WERI-Rb-1 (cell line): ENCODE results near the gene PHGDH.

ENCODE experiments used
- DNase-seq: peaks from one replicate; pipeline ENCODE4 v3.0.0-alpha.2; 2020
- H3K27ac ChIP-seq: fragments of 250-450 bp; sonication (Bioruptor Pico); 2 replicates; pipeline ENCODE4 v1.5.1; 2020; ENCODE audit warnings: mild to moderate bottlenecking, moderate library complexity
- H3K27me3 ChIP-seq: fragments of 250-450 bp; sonication (Bioruptor Pico); 2 replicates; pipeline ENCODE4 v1.5.1; 2021; ENCODE audit warnings: mild to moderate bottlenecking, low read depth, moderate library complexity; ENCODE audit not compliant: insufficient read depth, severe bottlenecking
- H3K36me3 ChIP-seq: fragments of 250-450 bp; sonication (Bioruptor Pico); 2 replicates; pipeline ENCODE4 v1.5.1; 2020; ENCODE audit warnings: mild to moderate bottlenecking, moderate library complexity
- H3K4me3 ChIP-seq: 2 replicates; pipeline ENCODE4 v1.5.1; 2011; ENCODE audit warnings: low read depth, mild to moderate bottlenecking, control low read depth, low read length
- H3K9me3 ChIP-seq: fragments of 250-450 bp; sonication (Bioruptor Pico); 2 replicates; pipeline ENCODE4 v1.5.1; 2021; ENCODE audit warnings: mild to moderate bottlenecking, moderate library complexity; ENCODE audit not compliant: severe bottlenecking
- CTCF ChIP-seq: IDR thresholded peaks from 2 replicates; pipeline ENCODE4 v1.5.1; 2011; ENCODE audit warnings: low read depth, mild to moderate bottlenecking, control low read depth, inconsistent platforms, low read length

The PHGDH gene

GRCh38 chr1:119739150-119739549 is 27.4 kb downstream of the PHGDH start:
- Histone ChIP-seq H3K36me3 (peaks cover 22% of the 10 kb centered on the region), H3K27ac (no peak overlapping the region), H3K27me3 (no peaks in the 10 kb centered on the region), H3K9me3 (no peaks in the 10 kb centered on the region), H3K4me3 (no peak overlapping the region)
- no peak for TF ChIP-seq CTCF
- no peak for DNase-seq

GRCh38 chr1:119740261-119740660 is 28.5 kb downstream of the PHGDH start:
- H3K27me3 ChIP-seq = no peaks in the 10 kb centered on the region

GRCh38 chr1:119740896-119741780 is 29.4 kb downstream of the PHGDH start:
- Histone ChIP-seq H3K27me3 (no peaks in the 10 kb centered on the region), H3K9me3 (no peaks in the 10 kb centered on the region), H3K27ac (no peak overlapping the region), H3K36me3 (peaks cover 18% of the 10 kb centered on the region), H3K4me3 (no peak overlapping the region)
- TF ChIP-seq CTCF = no peak
- no peak for DNase-seq

More at GRCh38 chr1:119740261-119740660, 28.5 kb downstream of the PHGDH start:
- H3K36me3 ChIP-seq = peaks cover 22% of the 10 kb centered on the region
- H3K4me3 ChIP-seq = no peak overlapping the region
- H3K27ac ChIP-seq = no peak overlapping the region
- DNase-seq = no peak
- no peaks in the 10 kb centered on the region for H3K9me3 ChIP-seq
- TF ChIP-seq CTCF = no peak

- Histone ChIP-seq H3K36me3 (0 out of 2 replicates have a peak, but pooled peaks cover 9% of the 10 kb centered on the region), H3K27ac (no peak overlapping the region), H3K4me3 (no peak overlapping the region), H3K9me3 (no peaks in the 10 kb centered on the region), H3K27me3 (no peaks in the 10 kb centered on the region)
- TF ChIP-seq CTCF = no peak
- DNase-seq = no peak
Measured at GRCh38 chr1:119742202-119742601, 30.5 kb downstream of the PHGDH start.

- DNase-seq = no peak
- H3K36me3 ChIP-seq = 0 out of 2 replicates have a peak, but pooled peaks cover 7% of the 10 kb centered on the region
Measured at GRCh38 chr1:119742677-119743076, 30.9 kb downstream of the PHGDH start.

More at GRCh38 chr1:119742677-119743076, 30.9 kb downstream of the PHGDH start:
- TF ChIP-seq CTCF = no peak
- H3K27ac ChIP-seq = no peak overlapping the region
- no peaks in the 10 kb centered on the region for H3K27me3 ChIP-seq
- no peak overlapping the region for H3K4me3 ChIP-seq
- no peaks in the 10 kb centered on the region for H3K9me3 ChIP-seq
